H1 (cell line): ENCODE results near the gene R3HDM2. TPM values are rescaled to one million over a fixed set of nuclear protein-coding genes. Genes with fewer than 3 reads are reported as not detected.

Experiments used
- CTCF ChIA-PET: fragments of 300-600 bp; sonication (Branson Sonifier 250); formaldehyde crosslinking; loops from one replicate; lab custom pipeline; 2021; ENCODE audit not compliant: partially characterized antibody; lab: Charles Lee
- POLR2A ChIA-PET: fragments of 300-600 bp; sonication (Branson Sonifier 250); formaldehyde crosslinking; loops from one replicate; lab custom pipeline; 2021; ENCODE audit warnings: inconsistent platforms; ENCODE audit not compliant: partially characterized antibody; lab: Charles Lee
- DNase-seq, 2 experiments: peaks; one replicate each; pipeline versions ENCODE4 v3.0.0 to v3.0.0-alpha.2; 2010 to 2022; ENCODE audit warnings: low spot score in 2 of 2, low read depth in 1 of 2, mixed read lengths in 1 of 2
- FAIRE-seq: peaks from 2 replicates; lab custom pipeline; 2011; peaks lifted over from hg19 to GRCh38; lab: Jason Lieb, UNC
- H2AFZ ChIP-seq: 2 replicates; pipeline ENCODE4 v1.8.1; 2012; ENCODE audit warnings: low read length, inconsistent platforms
- H2AK5ac ChIP-seq: 2 replicates; pipeline ENCODE4 v1.6.1; 2013; ENCODE audit warnings: low read depth, low read length
- H2BK120ac ChIP-seq: replicated peaks from 2 replicates; pipeline ENCODE3; 2013; ENCODE audit warnings: low read depth, low read length, inconsistent platforms
- H2BK12ac ChIP-seq: 2 replicates; pipeline ENCODE4 v1.6.1; 2013; ENCODE audit warnings: low read depth, low read length
- H2BK15ac ChIP-seq: 2 replicates; pipeline ENCODE4 v1.6.1; 2013; ENCODE audit warnings: low read length
- H2BK20ac ChIP-seq: 2 replicates; pipeline ENCODE4 v1.6.1; 2013; ENCODE audit warnings: low read length
- H2BK5ac ChIP-seq: 2 replicates; pipeline ENCODE4 v1.6.1; 2013; ENCODE audit warnings: low read depth, low read length
- H3K14ac ChIP-seq: 2 replicates; pipeline ENCODE4 v1.6.1; 2013; ENCODE audit warnings: inconsistent platforms; ENCODE audit not compliant: insufficient read length
- H3K18ac ChIP-seq: 2 replicates; pipeline ENCODE4 v1.6.1; 2013; ENCODE audit warnings: low read length; ENCODE audit errors: extremely low read depth
- H3K23ac ChIP-seq: 2 replicates; pipeline ENCODE4 v1.6.1; 2013; ENCODE audit warnings: inconsistent platforms; ENCODE audit not compliant: insufficient read length
- H3K23me2 ChIP-seq: 2 replicates; pipeline ENCODE4 v1.6.1; 2013; ENCODE audit warnings: low read depth, low read length
- H3K27ac ChIP-seq: 2 replicates; pipeline ENCODE4 v1.6.1; 2011; ENCODE audit warnings: low read depth, low read length, inconsistent platforms
- H3K27me3 ChIP-seq, 4 experiments: replicated peaks in 1 of 4; 1 replicate in 1 of 4; 2 replicates in 3 of 4; pipeline versions ENCODE4 v1.6.1 to v1.8.1; 2011 to 2013; ENCODE audit warnings: low read length in 3 of 4, mild to moderate bottlenecking in 3 of 4, inconsistent platforms in 2 of 4, mixed read lengths in 2 of 4, moderate library complexity in 1 of 4; ENCODE audit not compliant: control insufficient read depth in 3 of 4, insufficient read depth in 3 of 4; ENCODE audit errors: extremely low read depth in 1 of 4
- H3K36me3 ChIP-seq, 4 experiments: 2 replicates each; pipeline versions ENCODE4 v1.6.1 to v1.8.1; 2011 to 2013; ENCODE audit warnings: mild to moderate bottlenecking in 4 of 4, low read length in 3 of 4, moderate library complexity in 2 of 4, control low read depth in 1 of 4, inconsistent platforms in 1 of 4; ENCODE audit not compliant: insufficient read depth in 4 of 4, control insufficient read depth in 2 of 4
- H3K4ac ChIP-seq: replicated peaks from 2 replicates; pipeline ENCODE3; 2013; ENCODE audit warnings: low read length, low read depth, mixed read lengths, inconsistent platforms; ENCODE audit not compliant: insufficient read length
- H3K4me1 ChIP-seq, 4 experiments: replicated peaks in 1 of 4; 1 replicate in 1 of 4; 2 replicates in 3 of 4; pipeline versions ENCODE4 v1.6.1 to v1.8.1; 2011 to 2013; ENCODE audit warnings: low read length in 3 of 4, inconsistent platforms in 2 of 4, mixed read lengths in 1 of 4; ENCODE audit not compliant: insufficient read depth in 4 of 4, control insufficient read depth in 3 of 4
- H3K4me2 ChIP-seq, 2 experiments: 2 replicates each; pipeline versions ENCODE4 v1.6.1 to v1.8.1; 2011 to 2013; ENCODE audit warnings: low read depth in 2 of 2, low read length in 2 of 2, control low read depth in 1 of 2, inconsistent platforms in 1 of 2, mild to moderate bottlenecking in 1 of 2; ENCODE audit not compliant: insufficient read depth in 1 of 2
- H3K4me3 ChIP-seq, 4 experiments: fragments of 200-600, 300-600 bp in 1 of 4; sonication (generic), shearing (Covaris generic), sonication (Bioruptor Twin) in 1 of 4; 2 replicates each; pipeline versions ENCODE4 v1.5.1 to v1.8.1; 2011 to 2016; ENCODE audit warnings: low read length in 4 of 4, low read depth in 3 of 4, control low read depth in 2 of 4, inconsistent platforms in 2 of 4, mild to moderate bottlenecking in 2 of 4, mixed read lengths in 1 of 4, moderate library complexity in 1 of 4; ENCODE audit not compliant: insufficient read depth in 2 of 4; ENCODE audit errors: extremely low read depth in 1 of 4
- H3K56ac ChIP-seq: replicated peaks from 2 replicates; pipeline ENCODE3; 2013; ENCODE audit warnings: low read depth, mild to moderate bottlenecking, mixed read lengths, low read length, inconsistent platforms; ENCODE audit not compliant: insufficient read length
- H3K79me1 ChIP-seq: 2 replicates; pipeline ENCODE4 v1.6.1; 2013; ENCODE audit warnings: low read depth, low read length, control low read depth
- H3K79me2 ChIP-seq, 2 experiments: 2 replicates each; pipeline versions ENCODE4 v1.6.1 to v1.8.1; 2012 to 2013; ENCODE audit warnings: low read length in 2 of 2, mild to moderate bottlenecking in 2 of 2, inconsistent platforms in 1 of 2; ENCODE audit not compliant: insufficient read depth in 2 of 2, control insufficient read depth in 1 of 2
- H3K9ac ChIP-seq, 4 experiments: replicated peaks in 1 of 4; 1 replicate in 1 of 4; 2 replicates in 3 of 4; pipeline versions ENCODE4 v1.6.1 to v1.8.1; 2011 to 2013; ENCODE audit warnings: low read depth in 3 of 4, low read length in 3 of 4, control low read depth in 2 of 4, mild to moderate bottlenecking in 2 of 4, moderate library complexity in 2 of 4, inconsistent platforms in 1 of 4; ENCODE audit errors: extremely low read depth in 1 of 4
- H3K9me3 ChIP-seq, 2 experiments: 2 replicates each; pipeline versions ENCODE4 v1.6.1 to v1.8.1; 2012 to 2013; ENCODE audit warnings: mild to moderate bottlenecking in 2 of 2, moderate library complexity in 2 of 2, control low read depth in 1 of 2, inconsistent platforms in 1 of 2, low read depth in 1 of 2, low read length in 1 of 2, mixed read lengths in 1 of 2; ENCODE audit not compliant: insufficient read depth in 2 of 2
- H4K20me1 ChIP-seq, 2 experiments: replicated peaks in 1 of 2; 2 replicates each; pipeline versions ENCODE3 to v1.8.1; 2011 to 2013; ENCODE audit warnings: inconsistent platforms in 2 of 2, low read length in 2 of 2, mild to moderate bottlenecking in 1 of 2; ENCODE audit not compliant: insufficient read depth in 2 of 2, control insufficient read depth in 1 of 2
- H4K5ac ChIP-seq: 2 replicates; pipeline ENCODE4 v1.6.1; 2013; ENCODE audit warnings: low read length, low read depth, mixed read lengths, inconsistent platforms; ENCODE audit not compliant: insufficient read length
- H4K8ac ChIP-seq: 2 replicates; pipeline ENCODE4 v1.8.0; 2013; ENCODE audit warnings: mild to moderate bottlenecking, moderate library complexity, low read length, inconsistent platforms; ENCODE audit not compliant: insufficient read depth; ENCODE audit errors: extremely low read depth
- H4K91ac ChIP-seq: replicated peaks from 2 replicates; pipeline ENCODE3; 2013; ENCODE audit warnings: low read length, mixed read lengths, inconsistent platforms; ENCODE audit not compliant: insufficient read length
- BACH1 ChIP-seq: IDR thresholded peaks from 2 replicates; pipeline ENCODE4 v1.6.1; 2012; ENCODE audit warnings: low read length, improper control_type of control experiment
- NRF1 ChIP-seq: IDR thresholded peaks from 2 replicates; pipeline ENCODE4 v1.6.1; 2011; ENCODE audit warnings: mild to moderate bottlenecking, low read depth, low read length, improper control_type of control experiment
- RAD21 ChIP-seq, 2 experiments: IDR thresholded peaks in 1 of 2; conservative IDR thresholded peaks in 1 of 2; 2 replicates each; pipeline ENCODE4 v1.6.1; 2011; ENCODE audit warnings: low read depth in 2 of 2, low read length in 2 of 2, improper control_type of control experiment in 1 of 2, inconsistent platforms in 1 of 2, mild to moderate bottlenecking in 1 of 2, moderate library complexity in 1 of 2
- SIRT6 ChIP-seq: IDR thresholded peaks from one replicate; pipeline ENCODE4 v1.7.1; 2012; ENCODE audit warnings: low read length, inconsistent platforms
- SRF ChIP-seq: IDR thresholded peaks from 2 replicates; pipeline ENCODE4 v1.6.1; 2011; ENCODE audit warnings: mild to moderate bottlenecking, low read depth, low read length, moderate library complexity
- TBP ChIP-seq: IDR thresholded peaks from 2 replicates; pipeline ENCODE4 v1.6.1; 2011; ENCODE audit warnings: low read depth, low read length, improper control_type of control experiment
- YY1 ChIP-seq: IDR thresholded peaks from 2 replicates; pipeline ENCODE4 v1.6.1; 2011; ENCODE audit warnings: low read depth, mild to moderate bottlenecking, low read length
- WGBS, 2 experiments: shearing (Covaris generic) in 1 of 2; methylation state at CpG; one replicate each; pipeline versions ENCODE4 v1.1.6 to v1.1.7; 2013 to 2015; ENCODE audit warnings: low lambda C conversion rate in 2 of 2, mixed read lengths in 2 of 2, inconsistent platforms in 1 of 2, low coverage in 1 of 2, missing lambda C conversion rate in 1 of 2; ENCODE audit not compliant: insufficient replicate concordance in 2 of 2, insufficient coverage in 1 of 2, insufficient read length in 1 of 2; ENCODE audit errors: extremely low coverage in 1 of 2, missing lambda C conversion rate in 1 of 2; 5-methylcytosine and 5-hydroxymethylcytosine counted together
- polyA plus RNA-seq, 7 experiments: library from polyadenylated mRNA; depleted of rRNA in 3 of 7; stranded (reverse) in 5 of 7; unstranded in 2 of 7; fragments of >200 nt in 5 of 7; fragments of 200-250 nt in 2 of 7; gene quantifications; 1 replicate in 5 of 7; 2 replicates in 1 of 7; 4 replicates in 1 of 7; pipeline versions ENCODE4 v1.2.1 to v1.2.3, GENCODE V29; 2011 to 2013; ENCODE audit warnings: missing spikeins in 2 of 7, mixed read lengths in 2 of 7
- total RNA-seq: library from RNA; stranded (reverse); fragmentation: NEBNext Ultra II Directional; extraction: Animal tissue kit (Norgen Biotek cat#: 25700); gene quantifications from 2 replicates; pipeline ENCODE4 v1.2.1, GENCODE V29; 2021
- TF ChIP-seq, protein P1 (sequence below): IDR thresholded peaks from 2 replicates; pipeline ENCODE4 v1.6.1; 2012; ENCODE audit warnings: inconsistent platforms

The R3HDM2 gene
- total and polyA plus RNA-seq, 2 of the 8 experiments (the other 6 are each of a cell fraction or from before 2014, with no cell fraction given) = 25.6 to 27.0 TPM

- Histone ChIP-seq H2BK5ac (no peak overlapping the region), H4K91ac (no peak overlapping the region), H2BK120ac (no peak overlapping the region), H3K27me3 (no peaks in the 10 kb centered on the region), H3K27ac (no peak overlapping the region), H3K23me2 (no peaks in the 10 kb centered on the region), H3K23ac (no peak overlapping the region), H3K4ac (no peak overlapping the region), H3K18ac (no peak overlapping the region), H4K5ac (no peak overlapping the region), H3K36me3 (no peaks in the 10 kb centered on the region), H2BK20ac (no peak overlapping the region), H3K9me3 (no peaks in the 10 kb centered on the region), H3K56ac (no peak overlapping the region), H2AFZ (no peak overlapping the region), H2BK12ac (no peak overlapping the region), H3K9ac (no peak overlapping the region), H3K4me2 (no peak overlapping the region), H4K20me1 (no peaks in the 10 kb centered on the region), H4K8ac (no peak overlapping the region), H2AK5ac (no peak overlapping the region), H3K79me2 (no peaks in the 10 kb centered on the region), H3K14ac (no peak overlapping the region), H3K4me1 (no peaks in the 10 kb centered on the region), H3K79me1 (no peaks in the 10 kb centered on the region), H2BK15ac (no peak overlapping the region), H3K4me3 (no peak overlapping the region)
- 93% methylated on average over 4 of the region's 4 CpGs; no CpG with 5 or more reads in 1 of the 2 experiments for WGBS, 2 experiments
- CTCF ChIA-PET = interaction anchor here (0.6 to 1.2 kb wide), 2 partner anchors 26 to 94 kb away, joined by 3 read pairs; no protein-coding TSS in a partner anchor
- FAIRE-seq (no peak), DNase-seq (no peak)
- POLR2A ChIA-PET = interaction anchor here (0.6 kb wide), 1 partner anchor 94 kb away, joined by 4 read pairs; no protein-coding TSS in a partner anchor
- TF ChIP-seq, protein P1, sequence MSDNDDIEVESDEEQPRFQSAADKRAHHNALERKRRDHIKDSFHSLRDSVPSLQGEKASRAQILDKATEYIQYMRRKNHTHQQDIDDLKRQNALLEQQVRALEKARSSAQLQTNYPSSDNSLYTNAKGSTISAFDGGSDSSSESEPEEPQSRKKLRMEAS = no peak
- TF ChIP-seq BACH1 (no peak), SIRT6 (no peak), RAD21 (IDR thresholded peaks at IDR 0.05 in 1 of 2, conservative IDR thresholded peaks at IDR 0.05 in 1 of 2; ENCODE audit: low read depth in 2 of 2, low read length in 2 of 2) (no peak), SRF (no peak), TBP (no peak), YY1 (no peak), NRF1 (no peak)
Observed at GRCh38 chr12:57358646-57359045, 72.2 kb downstream of the R3HDM2 start.
